GM12892 (cell line): ENCODE measurements around the gene TMEM127.

Source experiments
- POLR2A ChIP-seq: IDR thresholded peaks from 2 replicates; pipeline ENCODE4 v1.6.1; 2011; ENCODE audit warnings: low read depth, low read length, control low read depth
- POLR2AphosphoS5 ChIP-seq: IDR thresholded peaks from 2 replicates; pipeline ENCODE4 v1.6.1; 2011; ENCODE audit warnings: low read depth, low read length, control low read depth
- TAF1 ChIP-seq: IDR thresholded peaks from 2 replicates; pipeline ENCODE4 v1.6.1; 2011; ENCODE audit warnings: low read depth, mild to moderate bottlenecking, control low read depth, low read length, borderline replicate concordance

DNA sequence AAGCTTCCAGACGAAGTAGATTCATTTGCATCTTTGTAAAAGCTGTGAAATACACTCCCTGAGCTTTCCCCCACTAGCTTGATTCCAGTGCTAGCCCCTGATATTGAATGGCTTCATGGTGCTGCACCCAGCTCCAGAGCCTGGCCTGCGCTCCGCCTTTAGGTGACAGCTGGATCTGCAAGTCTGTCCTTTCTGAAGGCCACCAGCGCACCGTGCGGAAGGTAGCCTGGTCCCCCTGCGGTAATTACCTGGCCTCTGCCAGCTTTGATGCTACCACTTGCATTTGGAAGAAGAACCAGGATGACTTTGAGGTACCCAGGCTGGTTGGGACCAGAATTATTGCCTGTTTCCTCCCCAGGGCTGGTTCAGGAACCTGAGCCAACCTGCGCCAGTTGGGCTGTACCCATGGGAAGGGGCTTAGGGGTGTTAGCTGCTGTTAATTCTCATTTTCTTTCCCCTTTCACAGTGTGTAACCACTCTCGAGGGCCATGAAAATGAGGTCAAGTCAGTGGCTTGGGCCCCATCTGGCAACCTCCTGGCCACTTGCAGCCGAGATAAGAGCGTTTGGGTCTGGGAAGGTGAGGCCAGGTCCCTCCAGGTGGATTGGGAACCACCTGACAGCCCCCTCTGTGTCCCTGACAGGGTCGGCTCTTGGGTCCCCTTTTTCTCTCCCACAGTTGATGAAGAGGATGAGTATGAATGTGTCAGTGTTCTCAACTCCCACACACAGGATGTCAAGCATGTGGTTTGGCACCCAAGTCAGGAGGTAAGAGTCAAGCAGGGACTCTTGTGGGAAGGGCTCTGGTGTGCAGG is 1.6 kb upstream of the TMEM127 start:
- TF ChIP-seq POLR2AphosphoS5 = no peak
- TF ChIP-seq TAF1 = no peak
- TF ChIP-seq POLR2A = no peak
